Measurements from ENCODE around the gene ERAP2. TPM values are rescaled to one million over a fixed set of nuclear protein-coding genes. Genes with fewer than 3 reads are reported as not detected.

Gene ERAP2
- total and polyA plus RNA-seq, 10 of the 15 experiments (the other 5 are each of a cell fraction or from before 2014, with no cell fraction given) = 4.0 to 28.7 (median 11.7) TPM

GRCh38 chr5:96880444-96881164 is 4.3 kb downstream of the ERAP2 start (continued):
- no peak for TF ChIP-seq KLF5 (IDR thresholded peaks at IDR 0.05; ENCODE audit: partially characterized antibody)
- 0 out of 2 replicates have a peak, but pooled peaks have one; percentile 24 for TF ChIP-seq MTA2 (IDR thresholded peaks at IDR 0.05; ENCODE audit: low read depth)
- TF ChIP-seq RAD51 (IDR thresholded peaks at IDR 0.05) = no peak
- no peak for TF ChIP-seq PML (IDR thresholded peaks at IDR 0.05; ENCODE audit: low read length)
- peak; percentile 16 to 36; a peak in 2 of 4 replicates for TF ChIP-seq IKZF2 (IDR thresholded peaks at IDR 0.05)
- TF ChIP-seq ETV6 (conservative IDR thresholded peaks at IDR 0.05 in 1 of 2, IDR thresholded peaks at IDR 0.05 in 1 of 2; ENCODE audit: borderline replicate concordance in 1 of 2, low read depth in 1 of 2) = peak in 1 of 2 experiments; percentile 20; a peak in 1 of 4 replicates
- TF ChIP-seq ELK1 (IDR thresholded peaks at IDR 0.05; ENCODE audit: low read depth, low read length) = no peak
- TF ChIP-seq HCFC1 (IDR thresholded peaks at IDR 0.05; ENCODE audit: low read length) = no peak
- TF ChIP-seq MEF2B (IDR thresholded peaks at IDR 0.05; ENCODE audit: partially characterized antibody, poor library complexity, severe bottlenecking) = no peak
- TF ChIP-seq TAF1 (IDR thresholded peaks at IDR 0.05; ENCODE audit: borderline replicate concordance, low read depth, low read length) = no peak
- TF ChIP-seq PAX8 (IDR thresholded peaks at IDR 0.05) = no peak
- TF ChIP-seq STAT3 (IDR thresholded peaks at IDR 0.05; ENCODE audit: low read depth, low read length) = no peak
- no peak for TF ChIP-seq ZBTB33 (IDR thresholded peaks at IDR 0.05)
- TF ChIP-seq ZNF622 (IDR thresholded peaks at IDR 0.05) = no peak
- peak; percentile 9; the same call in 1 of the 2 replicates for TF ChIP-seq IKZF1 (conservative IDR thresholded peaks at IDR 0.05)
- no peak for TF ChIP-seq GABPA (IDR thresholded peaks at IDR 0.05; ENCODE audit: low read depth)
- no peak for TF ChIP-seq CBX3 (IDR thresholded peaks at IDR 0.05; ENCODE audit: borderline replicate concordance, low read depth)
- TF ChIP-seq SMARCA5 (IDR thresholded peaks at IDR 0.05) = no peak
- no peak for TF ChIP-seq HDGF (IDR thresholded peaks at IDR 0.05)
- TF ChIP-seq RBBP5 (conservative IDR thresholded peaks at IDR 0.05) = no peak
- no peak for TF ChIP-seq CBX5 (IDR thresholded peaks at IDR 0.05; ENCODE audit: low read depth)
- no peak for TF ChIP-seq MAX (IDR thresholded peaks at IDR 0.05; ENCODE audit: low read depth, low read length)
- TF ChIP-seq SPI1 (IDR thresholded peaks at IDR 0.05; ENCODE audit: borderline replicate concordance, insufficient read depth, low read depth, low read length) = peak; percentile 34; the same call in 1 of the 2 replicates
- TF ChIP-seq MEF2A (IDR thresholded peaks at IDR 0.05; ENCODE audit: insufficient read depth, low read depth, low read length) = no peak
- no peak for TF ChIP-seq BCL3 (IDR thresholded peaks at IDR 0.05; ENCODE audit: borderline replicate concordance, insufficient read depth, low read depth, low read length, poor library complexity, severe bottlenecking)
- TF ChIP-seq MYC (IDR thresholded peaks at IDR 0.05; ENCODE audit: insufficient read depth, insufficient read length, insufficient replicate concordance, low read length, severe bottlenecking) = no peak
- TF ChIP-seq EZH2 (IDR thresholded peaks at IDR 0.05; ENCODE audit: borderline replicate concordance, control insufficient read depth, low read depth, low read length) = no peak

Measured in GM12878 (cell line).